Activated B cell treated with CpG ODN at 0.5 μM for 24 hours (primary cell): ENCODE measurements around the gene MACC1. TPM values are rescaled to one million over a fixed set of nuclear protein-coding genes. Genes with fewer than 3 reads are reported as not detected.
A peak's percentile ranks its signal among the peaks of the same experiment; 100 is the strongest.
"Not testable (repeated sequence)": the region's sequence is repeated elsewhere in the genome, so short reads cannot be mapped to it uniquely, and the experiment has no call there.

Source experiments
- ATAC-seq: fragments of 200-7000 bp; cut with Tn5 transposase; one replicate; pipeline ENCODE4 v1.10.0; 2021; ENCODE audit warnings: low read depth, mild to moderate bottlenecking, moderate library complexity
- CTCF ChIA-PET: fragments of 350-600 bp; sonication (Branson Sonifier 250); formaldehyde crosslinking; loops from one replicate; lab custom pipeline; 2021; ENCODE audit warnings: antibody characterized with exemption; lab: Charles Lee
- POLR2A ChIA-PET: fragments of 350-600 bp; sonication (Branson Sonifier 250); formaldehyde crosslinking; loops from one replicate; lab custom pipeline; 2021; ENCODE audit warnings: antibody characterized with exemption; lab: Charles Lee
- DNase-seq: peaks from one replicate; pipeline ENCODE4 v3.0.0; 2022
- H3K27ac Mint-ChIP-seq: one replicate; pipeline ENCODE4 v1.8.0; 2020; ENCODE audit warnings: mixed read lengths
- H3K27me3 Mint-ChIP-seq: one replicate; pipeline ENCODE4 v1.8.0; 2021; ENCODE audit warnings: mixed read lengths
- H3K36me3 Mint-ChIP-seq: one replicate; pipeline ENCODE4 v1.8.0; 2021; ENCODE audit warnings: low read depth, mixed read lengths
- H3K4me1 Mint-ChIP-seq: one replicate; pipeline ENCODE4 v1.8.0; 2021; ENCODE audit warnings: mixed read lengths
- H3K4me3 Mint-ChIP-seq: one replicate; pipeline ENCODE4 v1.8.0; 2020; ENCODE audit warnings: mild to moderate bottlenecking, mixed read lengths
- H3K9me3 Mint-ChIP-seq: one replicate; pipeline ENCODE4 v1.8.0; 2020; ENCODE audit warnings: mixed read lengths
- CTCF ChIP-seq: fragments of 200-600 bp; IDR thresholded peaks from one replicate; pipeline ENCODE4 v1.8.0; 2022; ENCODE audit warnings: antibody characterized with exemption, mild to moderate bottlenecking
- intact Hi-C: fragments of 100-400 bp; cut with micrococcal nuclease; formaldehyde crosslinking; loops from one replicate; pipeline ENCODE4 v1.15.1; 2024
- total RNA-seq: library from RNA; stranded (reverse); gene quantifications from 2 replicates; pipeline ENCODE4 v1.2.3, GENCODE V29; 2022

Gene MACC1
- total RNA-seq, 1 donor from 2014 or later: 20.3 TPM

- H3K36me3 Mint-ChIP-seq: no peaks in the 10 kb centered on the region
- no peak for TF ChIP-seq CTCF
- H3K9me3 Mint-ChIP-seq: no peaks in the 10 kb centered on the region
- H3K27me3 Mint-ChIP-seq: no peaks in the 10 kb centered on the region
- H3K4me1 Mint-ChIP-seq: no peaks in the 10 kb centered on the region
- ATAC-seq (no peak), DNase-seq (no peak)
- POLR2A ChIA-PET: no interaction called here
- CTCF ChIA-PET: no interaction called here
- no peak overlapping the region for H3K4me3 Mint-ChIP-seq
- intact Hi-C loops: no loop called here
- H3K27ac Mint-ChIP-seq: no peak overlapping the region
These were observed 95.1 kb downstream of the MACC1 start for GRCh38 chr7:20122073-20122472.

- ChIA-PET POLR2A (no interaction called here), CTCF (no interaction called here)
- no peak for ATAC-seq
These were observed 95.8 kb downstream of the MACC1 start for GRCh38 chr7:20121404-20121803.

GRCh38 chr7:20120611-20121168 lies 96.5 kb downstream of the MACC1 start:
- H3K4me3 Mint-ChIP-seq, CTCF ChIA-PET, intact Hi-C loops, H3K27ac Mint-ChIP-seq, ATAC-seq, H3K27me3 Mint-ChIP-seq, DNase-seq, H3K4me1 Mint-ChIP-seq, H3K9me3 Mint-ChIP-seq, H3K36me3 Mint-ChIP-seq: not testable (repeated sequence)
- POLR2A ChIA-PET: interaction anchor here (0.6 kb wide), 1 partner anchor 8 kb away, joined by 5 read pairs; no protein-coding TSS in a partner anchor

More at GRCh38 chr7:20121404-20121803, 95.8 kb downstream of the MACC1 start:
- TF ChIP-seq CTCF: no peak
- Mint-ChIP-seq H3K4me3 (no peak overlapping the region), H3K27ac (no peak overlapping the region), H3K9me3 (no peaks in the 10 kb centered on the region), H3K36me3 (no peaks in the 10 kb centered on the region), H3K4me1 (no peaks in the 10 kb centered on the region), H3K27me3 (no peaks in the 10 kb centered on the region)
- no peak for DNase-seq
- intact Hi-C loops: no loop called here

- no peak for TF ChIP-seq CTCF
- H3K4me3 Mint-ChIP-seq: no peak overlapping the region
- intact Hi-C loops: no loop called here
- no peaks in the 10 kb centered on the region for H3K36me3 Mint-ChIP-seq
- peaks cover 25% of the 10 kb centered on the region for H3K4me1 Mint-ChIP-seq
- no peaks in the 10 kb centered on the region for H3K9me3 Mint-ChIP-seq
- ChIA-PET CTCF (no interaction called here), POLR2A (no interaction called here)
- no peak for ATAC-seq
- H3K27ac Mint-ChIP-seq: no peak overlapping the region
- no peaks in the 10 kb centered on the region for H3K27me3 Mint-ChIP-seq
- DNase-seq: no peak
These were observed 100.3 kb downstream of the MACC1 start for GRCh38 chr7:20116869-20117268.

- Mint-ChIP-seq H3K36me3 (no peaks in the 10 kb centered on the region), H3K27me3 (no peaks in the 10 kb centered on the region), H3K27ac (peak overlapping the region; percentile 54), H3K9me3 (no peaks in the 10 kb centered on the region), H3K4me3 (peak overlapping the region; percentile 39), H3K4me1 (peaks cover 25% of the 10 kb centered on the region)
- POLR2A ChIA-PET: interaction anchor here (1.2 kb wide), 1 partner anchor 106 kb away, joined by 9 read pairs; no protein-coding TSS in a partner anchor
- DNase-seq (no peak), ATAC-seq (peak; percentile 90)
- no peak for TF ChIP-seq CTCF
- intact Hi-C loops: loop anchor here (1.0 to 5.0 kb wide), 9 partner anchors 47 to 1313 kb away; partner anchors contain the start of genes MACC1, POLR1F and SP4
- CTCF ChIA-PET: interaction anchor here (1.1 to 1.4 kb wide), 4 partner anchors 59 to 405 kb away, joined by 3 to 7 read pairs (median 4); no protein-coding TSS in a partner anchor
These were observed 102.7 kb downstream of the MACC1 start for GRCh38 chr7:20114468-20114867.
